Stimulated activated CD8-positive, alpha-beta memory T cell treated with anti-CD3 and anti-CD28 coated beads, Interleukin-7, amount 100 ng/mL, for 48 hours (primary cell): ENCODE data around the gene PCDHGB2.
"Not testable (repeated sequence)": the region's sequence is repeated elsewhere in the genome, so short reads cannot be mapped to it uniquely, and the experiment has no call there.

Experiments used
- DNase-seq, 2 donors: peaks; one replicate each; pipeline ENCODE4 v3.0.0-alpha.2; 2020; ENCODE audit warnings: low read depth in 1 of 2; ENCODE audit errors: extremely low read depth in 1 of 2

The PCDHGB2 gene

GRCh38 chr5:141349917-141350619, 9.7 kb upstream of the PCDHGB2 start, which contains the start of gene PCDHGB1:
PCDHGB1 (plus strand) TSS chr5:141350099; CDS start chr5:141350261, 162 bp downstream.
- no peak for DNase-seq

GRCh38 chr5:141351591-141351990, 8.2 kb upstream of the PCDHGB2 start:
- DNase-seq, result no peak

- no peak for DNase-seq
Observed at GRCh38 chr5:141354900-141355469, 4.8 kb upstream of the PCDHGB2 start, which contains the start of gene PCDHGA4. PCDHGA4 (plus strand) TSS chr5:141355021; CDS start chr5:141355108, 87 bp downstream.

DNA sequence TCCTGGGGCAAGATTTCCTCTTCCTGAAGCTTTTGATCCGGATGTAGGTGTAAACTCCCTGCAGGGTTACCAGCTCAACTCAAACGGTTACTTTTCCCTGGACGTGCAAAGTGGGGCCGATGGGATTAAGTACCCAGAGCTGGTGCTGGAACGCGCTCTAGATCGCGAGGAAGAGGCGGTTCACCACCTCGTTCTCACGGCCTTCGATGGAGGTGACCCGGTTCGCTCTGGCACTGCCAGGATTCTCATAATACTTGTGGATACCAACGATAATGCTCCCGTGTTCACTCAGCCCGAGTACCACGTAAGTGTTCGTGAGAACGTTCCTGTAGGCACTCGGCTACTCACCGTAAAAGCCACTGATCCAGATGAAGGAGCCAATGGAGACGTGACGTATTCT, 4.2 kb upstream of the PCDHGB2 start:
- no peak for DNase-seq

DNA sequence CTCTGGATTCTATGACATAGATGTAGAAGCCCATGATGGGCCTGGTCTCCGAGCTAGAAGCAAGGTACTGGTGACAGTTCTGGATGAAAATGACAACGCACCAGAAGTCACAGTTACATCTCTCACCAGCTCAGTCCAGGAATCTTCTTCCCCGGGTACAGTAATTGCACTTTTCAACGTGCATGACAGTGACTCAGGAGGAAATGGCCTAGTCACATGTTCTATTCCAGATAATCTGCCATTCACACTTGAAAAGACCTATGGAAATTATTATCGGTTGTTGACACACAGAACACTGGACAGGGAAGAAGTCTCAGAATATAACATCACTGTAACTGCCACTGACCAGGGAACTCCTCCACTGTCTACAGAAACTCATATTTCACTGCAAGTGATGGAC, 3.7 kb upstream of the PCDHGB2 start:
- no peak for DNase-seq

- no peak for DNase-seq
Observed at GRCh38 chr5:141356950-141357349, 2.8 kb upstream of the PCDHGB2 start.

- no peak for DNase-seq
Observed at GRCh38 chr5:141360685-141361084, 891 bp downstream of the PCDHGB2 start.

- DNase-seq, result no peak
Observed at GRCh38 chr5:141362719-141363118, 2.9 kb downstream of the PCDHGB2 start.

DNA sequence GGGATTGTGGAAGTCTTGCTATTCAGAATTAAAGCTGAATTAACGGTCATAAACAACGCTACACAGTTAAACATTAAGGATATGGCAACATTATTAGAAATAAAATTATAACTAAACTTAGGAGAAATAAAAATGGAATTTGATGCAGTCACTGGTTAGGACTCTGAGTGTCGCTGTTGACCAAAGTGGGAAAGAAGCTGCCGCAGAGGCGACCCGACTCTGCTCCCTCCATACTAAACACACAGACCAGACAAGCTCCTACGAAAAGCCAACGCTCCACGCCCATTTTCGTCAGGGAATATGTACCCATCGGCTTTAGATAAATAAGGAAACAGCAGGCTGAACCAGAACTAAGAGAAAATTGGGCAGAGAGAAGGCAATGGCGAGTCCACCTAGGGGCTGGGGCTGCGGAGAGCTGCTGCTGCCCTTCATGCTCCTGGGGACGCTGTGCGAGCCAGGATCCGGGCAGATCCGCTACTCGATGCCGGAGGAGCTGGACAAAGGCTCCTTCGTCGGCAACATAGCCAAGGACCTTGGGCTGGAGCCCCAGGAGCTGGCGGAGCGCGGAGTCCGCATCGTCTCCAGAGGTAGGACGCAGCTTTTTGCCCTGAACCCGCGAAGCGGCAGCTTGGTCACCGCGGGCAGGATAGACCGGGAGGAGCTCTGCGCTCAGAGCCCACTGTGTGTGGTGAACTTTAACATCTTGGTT, 4.3 kb downstream of the PCDHGB2 start, which contains the start of gene PCDHGA5:
PCDHGA5 (plus strand) TSS at position 211 of the 709 bp plus-strand sequence; CDS start at position 380, 169 bp downstream.
- no peak for DNase-seq

- DNase-seq, result no peak
Observed at GRCh38 chr5:141366016-141366896, 6.5 kb downstream of the PCDHGB2 start.

DNA sequence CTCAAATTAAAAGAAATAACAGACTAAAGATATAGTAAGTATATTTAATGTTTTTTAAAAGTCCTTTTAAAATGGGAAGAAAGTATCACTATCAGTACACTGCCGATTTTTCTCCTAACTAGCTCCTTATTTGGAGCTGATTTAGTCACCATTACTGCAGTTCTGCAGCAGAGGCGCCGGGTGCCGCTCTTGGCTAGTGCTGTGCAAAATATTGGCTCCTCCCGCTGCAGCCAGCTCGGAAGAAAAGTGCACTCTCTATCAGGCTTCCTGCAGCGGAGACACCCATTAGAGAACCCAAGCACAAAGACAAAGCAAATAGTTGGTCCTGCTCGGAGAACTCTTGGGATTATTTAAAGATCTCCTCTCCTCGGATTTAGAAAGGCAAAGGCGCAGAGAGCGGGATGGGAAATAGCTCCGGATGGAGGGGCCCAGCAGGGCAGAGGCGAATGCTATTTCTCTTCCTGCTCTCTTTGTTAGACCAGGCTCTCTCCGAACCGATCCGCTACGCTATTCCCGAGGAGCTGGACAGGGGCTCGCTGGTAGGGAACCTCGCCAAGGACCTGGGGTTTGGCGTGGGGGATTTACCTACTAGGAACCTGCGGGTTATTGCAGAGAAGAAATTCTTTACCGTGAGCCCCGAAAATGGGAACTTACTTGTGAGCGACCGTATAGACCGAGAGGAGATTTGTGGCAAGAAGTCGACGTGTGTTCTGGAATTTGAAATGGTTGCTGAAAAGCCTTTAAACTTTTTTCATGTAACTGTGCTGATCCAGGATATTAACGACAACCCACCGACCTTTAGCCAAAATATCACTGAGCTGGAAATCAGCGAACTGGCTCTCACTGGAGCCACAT, 10.4 kb downstream of the PCDHGB2 start, which contains the start of gene PCDHGB3:
PCDHGB3 (plus strand) TSS at position 249 of the 855 bp plus-strand sequence; CDS start at position 402, 153 bp downstream.
- peak in 1 of 2 donors; percentile 8 for DNase-seq

- DNase-seq, result no peak
Observed at GRCh38 chr5:141371572-141372475, 12.0 kb downstream of the PCDHGB2 start.

- no peak for DNase-seq
Observed at GRCh38 chr5:141373673-141374317, 14.0 kb downstream of the PCDHGB2 start, which contains the start of gene PCDHGA6. PCDHGA6 (plus strand) TSS chr5:141373891; CDS start chr5:141374084, 193 bp downstream.

GRCh38 chr5:141374627-141375026, 14.8 kb downstream of the PCDHGB2 start:
- DNase-seq, result no peak

- DNase-seq, result not testable (repeated sequence)
Observed at GRCh38 chr5:141375444-141376155, 15.8 kb downstream of the PCDHGB2 start.

DNA sequence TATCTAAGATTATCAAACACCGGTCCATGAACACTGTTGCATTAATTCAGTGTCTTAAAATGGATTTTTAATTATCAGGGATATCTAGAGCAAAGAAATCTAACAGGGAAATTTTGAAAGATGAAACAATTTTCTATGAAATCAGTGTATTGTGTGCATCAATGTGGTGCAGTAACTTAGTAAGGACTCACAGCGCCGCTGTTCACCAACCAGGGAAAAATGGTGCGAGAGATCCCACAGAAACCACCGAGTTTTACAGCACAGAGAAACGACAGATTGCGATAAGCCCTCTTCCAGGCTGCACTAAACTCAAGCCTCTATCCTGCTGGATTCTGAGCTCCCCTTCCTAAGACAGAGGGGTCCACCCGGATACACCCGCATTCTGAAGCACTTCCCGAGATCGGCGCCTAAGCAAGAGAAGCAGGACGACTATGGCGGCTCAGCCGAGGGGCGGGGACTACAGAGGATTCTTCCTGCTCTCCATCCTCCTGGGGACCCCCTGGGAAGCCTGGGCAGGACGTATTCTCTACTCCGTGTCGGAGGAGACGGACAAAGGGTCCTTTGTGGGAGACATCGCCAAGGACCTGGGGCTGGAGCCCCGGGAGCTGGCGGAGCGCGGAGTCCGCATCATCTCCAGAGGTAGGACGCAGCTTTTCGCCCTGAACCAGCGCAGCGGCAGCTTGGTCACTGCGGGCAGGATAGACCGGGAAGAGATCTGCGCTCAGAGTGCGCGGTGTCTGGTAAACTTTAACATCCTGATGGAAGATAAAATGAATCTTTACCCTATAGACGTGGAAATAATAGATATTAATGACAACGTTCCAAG, 22.9 kb downstream of the PCDHGB2 start, which contains the start of gene PCDHGA7:
PCDHGA7 (plus strand) TSS at position 274 of the 826 bp plus-strand sequence; CDS start at position 432, 158 bp downstream.
- no peak for DNase-seq
